ACHN (cell line): ENCODE data around the gene CPHXL2.

Experiments used
- DNase-seq: peaks from one replicate; pipeline ENCODE4 v3.0.0-alpha.2; 2015
- in situ Hi-C: cut with HindIII; loops from 2 replicates; pipeline ENCODE4 v1.10.0; 2017; ENCODE audit warnings: low sequenced_read_pairs, low pct_ligation_motif_present, low pct_unique_long_range_greater_than_20kb

Gene CPHXL2

DNA sequence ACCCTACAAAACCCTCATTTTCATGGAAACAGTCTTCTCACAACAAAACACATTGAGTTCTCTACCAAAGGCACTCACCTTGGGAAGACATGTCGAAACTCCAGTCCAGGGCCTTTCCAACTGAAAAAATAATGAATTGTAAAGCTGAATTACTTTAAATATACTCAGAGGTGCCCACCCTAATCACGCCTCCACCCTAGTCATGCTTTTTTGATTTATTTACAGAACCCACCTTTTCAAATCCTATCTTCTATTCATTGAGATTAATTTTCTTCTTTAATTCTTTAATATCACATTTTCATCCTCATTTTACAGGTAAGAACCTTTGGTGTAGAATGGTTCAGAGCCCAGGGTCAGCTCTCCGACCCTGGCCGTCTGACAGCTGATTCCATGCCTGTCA, at the start of gene CPHXL2:
CPHXL2 (minus strand) TSS at position 101 of the 400 bp plus-strand sequence; CDS start at position 91, 10 bp downstream.
- DNase-seq, result no peak
- in situ Hi-C loops, result no loop called here

DNA sequence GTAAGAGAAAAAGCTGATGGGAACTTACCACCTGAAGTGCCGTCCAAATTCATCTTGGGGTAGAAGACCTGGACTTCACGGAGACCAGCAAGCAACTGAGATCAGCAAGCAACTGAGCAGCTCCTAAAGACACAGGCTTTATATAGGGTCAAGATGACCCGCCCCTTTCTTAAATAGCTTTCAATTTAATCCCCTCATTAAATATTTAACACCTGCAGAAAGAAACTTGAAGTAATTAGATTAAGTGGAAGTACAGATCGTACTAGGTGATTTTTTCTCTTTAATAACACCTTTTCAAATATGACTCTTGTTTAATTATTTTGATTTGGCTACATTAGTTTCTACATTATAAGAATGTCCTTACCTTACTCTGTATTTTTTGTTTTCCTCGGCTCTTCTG, 49.6 kb upstream of the CPHXL2 start, which contains the start of gene CPHXL:
CPHXL (minus strand) TSS at position 101 of the 400 bp plus-strand sequence; CDS start at position 53, 48 bp downstream.
- no peak for DNase-seq
- in situ Hi-C loops, result no loop called here

DNA sequence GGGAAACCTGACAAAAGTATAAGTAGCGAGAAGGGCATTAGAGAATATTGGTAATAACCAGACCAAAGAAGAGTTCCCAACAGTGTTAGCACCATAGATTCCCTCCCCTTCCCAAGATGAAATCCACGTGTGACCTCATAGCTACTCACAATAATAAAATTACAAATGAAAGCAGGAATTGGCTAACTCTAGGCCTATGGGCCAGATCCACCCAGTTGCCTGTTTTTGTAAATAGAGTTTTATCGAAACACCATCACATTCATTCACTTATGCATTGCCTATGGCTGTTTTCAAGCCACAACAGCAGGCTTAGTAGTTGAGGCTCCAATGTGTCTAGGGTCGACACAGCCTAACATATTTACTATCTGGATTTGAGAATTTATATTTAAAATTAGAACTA, 41.6 kb upstream of the CPHXL2 start:
- in situ Hi-C loops, result no loop called here

DNA sequence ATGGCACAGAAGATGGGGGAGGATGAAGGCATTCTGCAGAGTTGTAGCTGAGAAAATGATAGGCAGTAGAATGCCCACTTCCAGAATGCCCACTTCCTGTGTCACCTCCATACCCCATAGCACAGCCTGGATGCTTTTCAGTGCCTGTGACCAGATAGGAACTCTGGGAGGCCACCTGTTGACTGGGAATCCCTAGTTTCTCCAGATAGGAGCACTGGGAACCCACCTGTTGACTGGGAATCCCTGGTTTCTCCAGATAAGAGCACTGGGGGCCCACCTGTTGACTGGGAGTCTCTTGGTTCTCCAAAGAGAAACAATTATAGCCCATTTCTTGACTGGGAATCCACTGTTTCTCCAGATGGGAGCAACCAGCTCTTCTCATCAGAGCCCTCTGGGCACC, 37.9 kb upstream of the CPHXL2 start:
- in situ Hi-C loops, result no loop called here
- no peak for DNase-seq

More for the DNA sequence above, 41.6 kb upstream of the CPHXL2 start:
- no peak for DNase-seq

DNA sequence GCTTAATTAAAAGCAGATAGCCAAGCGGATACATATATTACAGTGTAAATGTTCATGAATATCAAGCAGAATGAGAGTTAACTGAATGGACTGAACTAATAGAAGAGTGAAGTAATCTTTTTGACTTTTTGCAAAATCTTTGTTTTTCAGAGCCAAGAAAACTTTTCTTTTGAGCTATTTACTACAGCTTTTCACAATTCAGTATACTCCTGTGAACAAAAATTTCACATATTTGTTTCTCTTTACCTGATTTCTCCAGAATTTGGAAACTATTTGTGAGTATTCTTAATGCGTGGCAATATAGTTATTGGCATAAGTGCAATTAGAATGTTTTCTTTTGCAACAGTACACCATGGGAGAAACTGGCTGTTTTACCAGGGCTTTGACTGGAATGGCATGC, 33.5 kb upstream of the CPHXL2 start:
- DNase-seq, result no peak
- in situ Hi-C loops, result no loop called here

DNA sequence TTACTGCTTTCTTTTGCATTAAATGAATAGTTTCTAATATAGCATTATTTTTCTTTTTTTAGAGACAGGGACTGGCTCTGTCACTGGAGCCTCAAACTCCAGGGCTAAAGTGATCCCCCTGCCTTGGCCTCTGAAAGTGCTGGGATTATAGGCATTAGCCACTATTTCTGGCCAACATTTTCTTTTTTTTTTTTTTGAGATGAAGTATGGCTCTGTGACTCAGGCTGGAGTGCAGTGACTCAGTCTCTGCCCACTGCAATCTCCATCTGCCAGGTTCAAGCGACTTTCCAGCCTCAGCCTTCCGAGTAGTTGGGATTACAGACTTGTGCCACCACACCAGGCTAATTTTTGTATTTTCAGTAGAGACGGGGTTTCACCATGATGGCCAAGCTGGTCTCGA, 26.5 kb upstream of the CPHXL2 start:
- in situ Hi-C loops, result no loop called here
- DNase-seq, result peak; percentile 7

DNA sequence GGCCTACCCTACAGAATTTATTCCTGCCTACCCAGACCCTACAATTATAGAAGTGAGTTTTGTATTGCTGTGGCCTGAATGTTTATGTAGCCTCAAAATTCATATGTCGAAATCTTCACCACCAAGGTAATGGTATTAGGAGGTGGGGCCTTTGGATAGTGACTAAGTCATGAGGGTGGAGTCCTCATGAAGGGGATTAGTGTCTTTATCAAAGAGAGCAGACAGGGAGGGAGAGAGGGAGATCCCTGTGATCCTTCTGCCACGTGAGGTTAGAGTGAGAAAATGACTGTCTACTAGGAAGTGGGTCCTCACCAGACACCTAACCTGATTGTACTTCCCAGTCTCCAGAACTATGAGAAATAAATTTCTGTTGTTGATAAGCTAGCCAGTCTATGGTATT, 25.4 kb upstream of the CPHXL2 start:
- DNase-seq, result no peak
- in situ Hi-C loops, result no loop called here

DNA sequence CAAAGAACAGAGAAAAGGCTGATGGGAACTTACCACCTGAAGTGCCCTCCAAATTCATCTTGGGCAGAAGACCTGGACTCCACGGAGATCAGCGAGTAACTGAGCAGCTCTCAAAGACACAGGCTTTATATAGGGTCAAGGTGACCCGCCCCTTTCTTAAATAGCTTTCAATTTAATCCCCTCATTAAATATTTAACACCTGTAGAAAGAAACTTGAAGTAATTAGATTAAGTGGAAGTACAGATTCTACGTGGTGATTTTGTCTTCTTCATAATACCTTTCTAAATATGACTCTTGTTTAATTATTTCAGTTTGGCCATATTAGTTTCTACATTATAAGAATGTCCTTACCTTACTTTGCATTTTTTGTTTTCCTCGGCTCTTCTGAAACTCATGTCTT, 24.6 kb upstream of the CPHXL2 start, which contains the start of gene DUXB:
DUXB (minus strand) TSS at position 101 of the 400 bp plus-strand sequence; CDS start at position 58, 43 bp downstream.
- in situ Hi-C loops, result no loop called here
- no peak for DNase-seq

DNA sequence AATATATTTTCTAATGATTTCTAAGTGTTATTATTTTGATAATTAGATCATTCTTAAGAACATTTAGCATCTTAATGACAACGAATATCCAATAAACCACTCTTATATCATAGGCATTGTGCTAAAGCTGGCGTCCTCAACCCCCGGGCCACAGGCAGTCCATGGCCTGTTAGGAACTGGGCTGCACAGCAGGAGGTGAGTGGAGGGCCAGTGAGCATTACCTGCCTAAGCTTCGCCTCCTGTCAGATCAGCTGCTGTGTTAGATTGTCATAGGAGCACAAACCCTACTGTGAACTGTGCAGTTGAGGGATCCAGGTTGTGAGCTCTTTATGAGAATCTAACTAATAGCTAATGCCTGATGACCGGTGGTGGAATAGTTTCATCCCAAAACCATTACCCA, 20.8 kb upstream of the CPHXL2 start:
- no peak for DNase-seq

DNA sequence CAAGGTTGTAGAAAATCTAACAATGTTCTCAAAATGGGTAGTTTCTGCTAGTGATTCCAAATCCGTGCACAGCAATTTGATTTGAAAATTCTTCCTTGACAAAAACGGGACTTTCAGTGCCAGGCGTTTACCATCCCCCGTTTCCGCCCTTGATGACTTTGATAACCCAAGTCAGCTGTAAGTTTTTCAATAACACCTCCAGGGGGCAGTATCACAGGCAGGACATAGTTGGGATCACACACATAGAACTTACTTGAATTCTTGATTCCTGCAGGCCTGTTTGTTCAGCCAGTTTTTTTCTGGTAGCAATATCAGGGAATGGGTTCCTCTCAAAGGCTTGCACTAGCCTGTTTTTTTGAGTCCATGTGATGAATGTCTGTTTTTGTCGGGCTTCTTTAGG, 18.9 kb upstream of the CPHXL2 start:
- in situ Hi-C loops, result no loop called here

More for the DNA sequence above, 20.8 kb upstream of the CPHXL2 start:
- in situ Hi-C loops, result no loop called here

DNA sequence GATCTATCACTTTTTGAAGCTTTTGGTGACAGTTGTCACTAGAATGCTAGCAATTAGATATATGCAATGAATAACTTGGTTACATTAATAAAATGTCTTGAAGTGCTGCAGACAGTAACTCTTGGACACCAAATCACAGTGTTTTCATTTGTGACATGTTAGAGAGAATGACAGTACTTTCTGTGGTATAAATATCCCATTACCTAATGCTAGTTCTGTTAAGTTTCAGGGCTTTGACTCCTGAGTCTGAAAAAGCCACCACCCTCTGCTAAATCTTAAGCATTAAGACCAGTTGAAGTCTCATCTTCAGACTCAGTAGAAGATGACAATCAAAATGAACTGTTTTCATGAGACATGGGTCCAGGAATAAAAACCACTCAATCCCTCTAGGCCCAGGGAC, 10.6 kb upstream of the CPHXL2 start:
- in situ Hi-C loops, result no loop called here
- no peak for DNase-seq

More for the DNA sequence above, 18.9 kb upstream of the CPHXL2 start:
- DNase-seq, result peak; percentile 32

DNA sequence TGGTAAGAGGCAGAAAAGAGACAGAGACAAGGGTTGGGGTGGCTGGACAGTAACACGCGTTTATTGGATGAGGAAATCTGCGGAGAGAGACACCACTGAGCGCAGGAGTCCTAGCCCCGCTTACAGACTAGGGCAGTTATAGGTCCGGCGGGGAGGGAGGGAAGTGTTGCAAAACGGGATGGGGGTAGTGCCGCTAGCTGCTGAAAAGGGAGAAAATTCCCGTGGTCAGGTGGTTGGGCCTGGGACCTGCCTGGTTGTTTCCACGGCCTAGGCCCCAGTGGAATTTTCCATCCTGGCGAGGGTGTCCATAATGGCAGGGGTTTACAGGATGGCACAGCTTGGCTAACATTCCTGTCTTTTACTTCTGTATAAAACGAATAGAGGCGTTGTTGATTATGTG, 5.5 kb upstream of the CPHXL2 start:
- DNase-seq, result no peak
- in situ Hi-C loops, result no loop called here

DNA sequence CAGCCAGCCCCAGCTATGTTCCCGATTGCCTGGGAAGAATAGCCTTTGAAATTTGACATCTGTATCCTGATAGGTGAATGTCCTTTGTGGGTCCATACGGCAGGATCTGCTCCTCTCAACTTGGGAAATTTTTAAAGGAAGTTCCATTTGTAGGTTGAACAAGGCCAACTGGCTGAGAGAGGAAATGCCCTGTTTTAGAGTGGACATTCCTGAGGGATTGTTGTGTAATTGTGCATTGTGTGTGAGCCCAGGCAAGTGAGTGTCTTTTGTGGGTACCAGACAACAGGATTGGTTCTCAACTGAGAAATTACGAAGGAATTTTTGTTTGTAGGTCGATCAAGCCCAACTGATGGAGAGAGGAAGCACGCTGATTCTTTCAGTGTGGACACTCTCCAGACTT, 2.6 kb upstream of the CPHXL2 start:
- DNase-seq, result no peak
- in situ Hi-C loops, result no loop called here

DNA sequence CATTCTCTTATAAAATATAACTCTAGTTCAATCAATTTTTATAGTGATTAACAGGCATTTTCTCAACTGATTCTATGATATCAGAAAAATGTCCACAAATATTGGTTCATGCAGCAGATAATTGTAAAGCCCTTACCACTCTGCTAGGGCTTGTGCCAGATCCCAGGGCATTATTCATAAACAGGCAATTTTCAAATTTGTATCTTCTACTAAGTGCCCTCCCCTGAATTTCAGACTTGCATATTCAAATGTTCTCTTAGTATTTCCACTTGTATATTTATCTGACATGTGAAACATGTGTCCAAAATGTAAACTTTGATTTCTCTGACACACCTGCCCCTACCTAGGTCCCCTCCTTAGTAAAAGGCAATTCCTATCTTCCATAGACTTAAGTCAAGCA, 9.3 kb downstream of the CPHXL2 start:
- in situ Hi-C loops, result no loop called here
- no peak for DNase-seq

DNA sequence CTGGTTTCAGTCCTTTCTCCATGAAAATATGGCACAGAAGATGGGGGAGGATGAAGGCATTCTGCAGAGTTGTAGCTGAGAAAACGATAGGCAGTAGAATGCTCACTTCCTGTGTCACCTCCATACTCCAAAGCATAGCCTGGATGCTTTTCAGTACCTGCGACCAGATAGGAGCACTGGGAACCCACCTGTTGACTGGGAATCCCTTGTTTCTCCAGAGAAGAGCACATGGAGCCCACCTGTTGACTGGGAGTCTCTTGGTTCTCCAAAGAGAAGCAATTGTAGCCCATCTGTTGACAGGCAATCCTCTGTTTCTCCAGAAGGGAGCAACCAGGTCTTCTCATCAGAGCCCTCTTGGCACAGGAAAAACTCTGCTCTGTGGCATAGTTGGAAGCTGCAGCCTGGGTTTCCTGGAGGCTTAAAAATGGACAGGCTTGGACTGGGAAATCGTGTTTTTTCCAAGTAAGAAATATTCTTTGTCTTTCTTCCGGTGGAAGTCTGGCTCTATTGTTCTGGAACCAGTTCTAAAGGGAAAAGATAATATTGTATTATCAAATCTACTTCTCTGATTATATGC, 16.0 kb downstream of the CPHXL2 start:
- no peak for DNase-seq
- in situ Hi-C loops, result no loop called here

DNA sequence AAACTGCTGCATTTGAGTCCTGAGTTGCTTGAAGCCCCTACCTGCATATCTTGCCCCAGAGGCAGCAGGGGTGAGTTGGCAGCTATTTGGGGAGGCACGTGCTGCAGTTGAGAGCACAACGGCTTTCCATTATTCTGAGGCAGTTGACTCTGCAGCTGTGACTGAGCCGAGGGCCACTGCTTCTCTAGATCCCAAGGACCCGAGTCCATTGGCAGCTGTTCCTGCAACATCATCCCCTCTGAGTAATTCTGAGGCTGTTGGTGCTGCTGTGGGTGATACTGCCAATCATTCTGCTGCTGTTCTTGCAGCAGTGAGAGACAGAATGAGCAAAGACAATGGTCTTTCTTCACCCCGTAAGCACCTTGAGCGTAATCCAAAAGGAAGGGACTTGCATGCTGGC, 16.5 kb downstream of the CPHXL2 start:
- in situ Hi-C loops, result no loop called here
- no peak for DNase-seq

DNA sequence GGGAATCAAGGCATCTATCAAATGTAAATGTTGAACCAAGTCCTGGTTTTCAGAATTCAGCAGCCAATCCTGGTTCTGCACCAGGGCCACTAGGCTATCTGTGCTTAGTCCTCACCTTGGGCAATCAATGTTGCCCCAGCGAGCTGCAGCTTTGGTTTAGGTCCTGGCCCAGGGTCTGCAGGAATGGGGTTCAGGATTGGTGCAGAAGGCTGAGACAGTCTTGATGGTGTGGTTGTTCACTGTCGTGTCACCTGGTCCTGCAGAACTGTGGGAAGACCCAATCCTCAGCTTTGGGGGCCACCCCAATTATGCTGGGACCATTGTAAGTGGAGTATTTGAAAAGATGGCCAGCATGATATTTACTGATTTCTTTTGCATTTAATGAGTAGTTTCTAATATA, 18.6 kb downstream of the CPHXL2 start:
- no peak for DNase-seq
- in situ Hi-C loops, result no loop called here

DNA sequence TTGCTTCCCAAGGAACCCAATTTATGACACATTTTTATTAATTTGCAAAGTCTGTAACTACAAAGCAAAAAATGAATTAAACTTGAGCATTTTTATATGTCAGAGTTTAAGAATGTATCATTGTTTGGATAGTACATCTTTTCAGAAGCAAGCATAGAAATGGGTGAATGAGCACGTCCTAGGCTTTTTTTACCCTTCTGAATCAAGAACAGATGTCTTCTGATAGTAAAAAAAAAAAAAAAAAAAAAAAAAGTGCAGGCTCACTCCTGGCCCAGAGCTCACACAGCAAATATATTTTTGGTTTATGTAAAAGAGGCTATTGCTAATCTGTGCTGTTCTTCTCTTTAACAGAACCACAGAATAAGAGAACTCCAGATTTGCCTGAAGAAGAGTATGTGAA, 22.9 kb downstream of the CPHXL2 start:
- DNase-seq, result no peak
- in situ Hi-C loops, result no loop called here

DNA sequence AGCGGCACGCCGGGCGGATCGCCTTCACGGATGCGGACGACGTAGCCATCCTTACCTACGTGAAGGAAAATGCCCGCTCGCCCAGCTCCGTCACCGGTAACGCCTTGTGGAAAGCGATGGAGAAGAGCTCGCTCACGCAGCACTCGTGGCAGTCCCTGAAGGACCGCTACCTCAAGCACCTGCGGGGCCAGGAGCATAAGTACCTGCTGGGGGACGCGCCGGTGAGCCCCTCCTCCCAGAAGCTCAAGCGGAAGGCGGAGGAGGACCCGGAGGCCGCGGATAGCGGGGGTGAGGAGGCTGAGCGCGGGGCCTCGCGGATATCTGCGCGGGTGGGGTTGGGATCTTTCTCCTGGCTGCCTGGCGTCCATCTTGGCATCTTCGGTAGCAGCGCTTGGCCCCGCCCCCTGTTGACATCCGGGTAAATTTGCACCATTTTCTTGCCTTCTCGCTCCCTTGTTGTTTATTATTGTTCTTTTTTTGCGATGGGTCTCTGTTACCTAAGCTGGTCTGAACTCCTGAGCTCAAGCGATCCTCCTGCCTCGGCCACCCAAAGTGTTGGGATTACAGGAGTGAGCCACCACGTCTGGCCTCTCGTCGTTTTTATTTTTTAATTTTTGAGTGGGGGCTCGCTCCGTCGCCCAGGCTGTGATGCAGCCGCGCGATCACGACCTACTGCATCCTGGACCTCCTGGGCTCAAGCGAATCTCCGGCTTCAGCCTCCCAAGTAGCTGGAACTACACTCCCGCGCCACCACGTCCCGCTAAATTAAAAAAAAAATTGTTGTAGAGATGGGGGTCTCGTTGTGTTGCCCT, 28.3 kb downstream of the CPHXL2 start:
- peak; percentile 88 for DNase-seq
- in situ Hi-C loops, result no loop called here
